Activated CD8-positive, alpha-beta memory T cell treated with anti-CD3 and anti-CD28 coated beads for 24 hours (primary cell): ENCODE measurements around the gene TMEM120B.
A peak's percentile ranks its signal among the peaks of the same experiment; 100 is the strongest.

Experiments used
- DNase-seq: peaks from one replicate; pipeline ENCODE4 v3.0.0-alpha.2; 2020

The TMEM120B gene

GRCh38 chr12:121793838-121794533, 81.4 kb downstream of the TMEM120B start:
- peak; percentile 99 for DNase-seq

GRCh38 chr12:121794534-121795033, 82.0 kb downstream of the TMEM120B start:
- DNase-seq: peak; percentile 89

- DNase-seq: peak; percentile 96
Measured at GRCh38 chr12:121795034-121795968, 82.7 kb downstream of the TMEM120B start.

- DNase-seq: no peak
Measured at GRCh38 chr12:121796855-121797751, 84.6 kb downstream of the TMEM120B start.

GRCh38 chr12:121797937-121798786, 85.6 kb downstream of the TMEM120B start:
- DNase-seq: no peak

GRCh38 chr12:121798787-121799155, 86.2 kb downstream of the TMEM120B start:
- no peak for DNase-seq

- peak; percentile 82 for DNase-seq
Measured at GRCh38 chr12:121799156-121799841, 86.7 kb downstream of the TMEM120B start.

GRCh38 chr12:121799842-121800693, 87.5 kb downstream of the TMEM120B start:
- peak; percentile 94 for DNase-seq

GRCh38 chr12:121800694-121801594, 88.4 kb downstream of the TMEM120B start:
- peak; percentile 89 for DNase-seq

- DNase-seq: peak; percentile 77
Measured at GRCh38 chr12:121801595-121802484, 89.3 kb downstream of the TMEM120B start.

GRCh38 chr12:121802485-121802842, 89.9 kb downstream of the TMEM120B start:
- DNase-seq: no peak

- peak; percentile 95 for DNase-seq
Measured at GRCh38 chr12:121802843-121803698, 90.5 kb downstream of the TMEM120B start.

GRCh38 chr12:121803861-121804416, 91.4 kb downstream of the TMEM120B start, which contains the start of gene SETD1B:
Gene SETD1B, plus strand, starts transcription at chr12:121804009. Its CDS starts 729 bp downstream, at chr12:121804738.
- DNase-seq: peak; percentile 80

- peak; percentile 79 for DNase-seq
Measured at GRCh38 chr12:121804417-121805111, 92.0 kb downstream of the TMEM120B start.

GRCh38 chr12:121805171-121806008, 92.8 kb downstream of the TMEM120B start:
- peak; percentile 73 for DNase-seq
